Measurements from ENCODE around the gene PRKD3.

- TF ChIP-seq TEAD4 (IDR thresholded peaks at IDR 0.05; ENCODE audit: low read length) (no peak), TEAD4 (CRISPR knock-in tag; IDR thresholded peaks at IDR 0.05; ENCODE audit: borderline replicate concordance) (no peak), POLR2AphosphoS5 (IDR thresholded peaks at IDR 0.05; ENCODE audit: control insufficient read depth, insufficient read depth, low read depth, low read length) (no peak), SRSF7 (optimal IDR thresholded peaks at IDR 0.05; ENCODE audit: low read depth, low read length) (no peak), NR2C2 (CRISPR knock-in tag; IDR thresholded peaks at IDR 0.05) (no peak), NR2C2 (tag; IDR thresholded peaks at IDR 0.05) (no peak), GATA2 (CRISPR knock-in tag; IDR thresholded peaks at IDR 0.05) (no peak), ZNF140 (CRISPR knock-in tag; IDR thresholded peaks at IDR 0.05) (no peak)
These were observed 13.1 kb upstream of the PRKD3 start for GRCh38 chr2:37337620-37338280.
